Endothelial cell of umbilical vein (primary cell): Measurements from ENCODE around the gene TMEM170A. TPM values are rescaled to one million over a fixed set of nuclear protein-coding genes. Genes with fewer than 3 reads are reported as not detected.

ENCODE experiments used
- BruUV-seq: library from RNA; stranded (reverse); fragments of 400-500 nt; replicated peaks from 2 replicates; lab custom pipeline; 2021; lab: Mats Ljungman, UMichigan
- CTCF ChIA-PET: fragments of 300-600, 350-600 bp; sonication (Branson Sonifier 250); formaldehyde crosslinking; loops from one replicate; lab custom pipeline; 2021; ENCODE audit warnings: antibody characterized with exemption, inconsistent platforms; lab: Charles Lee
- POLR2A ChIA-PET: fragments of 300-600, 350-600 bp; sonication (Branson Sonifier 250); formaldehyde crosslinking; loops from one replicate; lab custom pipeline; 2021; ENCODE audit warnings: antibody characterized with exemption, inconsistent platforms; lab: Charles Lee
- DNase-seq: peaks from one replicate; pipeline ENCODE4 v3.0.0-alpha.2; 2011; ENCODE audit warnings: low read depth, low spot score
- FAIRE-seq: peaks from 2 replicates; lab custom pipeline; 2011; peaks lifted over from hg19 to GRCh38; lab: Jason Lieb, UNC
- H2AFZ ChIP-seq: 2 replicates; pipeline ENCODE4 v1.6.0; 2012; ENCODE audit warnings: low read depth, low read length, control low read depth, inconsistent platforms
- H3K27ac ChIP-seq: 2 replicates; pipeline ENCODE4 v1.5.1; 2011; ENCODE audit warnings: low read depth, mild to moderate bottlenecking, control low read depth, low read length, moderate library complexity; ENCODE audit not compliant: insufficient read depth
- H3K27me3 ChIP-seq, 2 experiments: 2 replicates each; pipeline versions ENCODE4 v1.6.0 to v1.6.1; 2011; ENCODE audit warnings: low read length in 2 of 2, mixed read lengths in 1 of 2; ENCODE audit not compliant: control insufficient read depth in 2 of 2, insufficient read depth in 2 of 2
- H3K36me3 ChIP-seq, 2 experiments: 2 replicates in 1 of 2; 3 replicates in 1 of 2; pipeline ENCODE4 v1.5.1; 2011; ENCODE audit warnings: low read length in 2 of 2, mild to moderate bottlenecking in 1 of 2, moderate library complexity in 1 of 2; ENCODE audit not compliant: control insufficient read depth in 2 of 2, insufficient read depth in 2 of 2; ENCODE audit errors: extremely low read depth in 1 of 2
- H3K4me1 ChIP-seq: 3 replicates; pipeline ENCODE4 v1.5.1; 2011; ENCODE audit warnings: mild to moderate bottlenecking, low read length; ENCODE audit not compliant: control insufficient read depth, insufficient read depth; ENCODE audit errors: extremely low read depth
- H3K4me2 ChIP-seq: 2 replicates; pipeline ENCODE4 v1.6.1; 2011; ENCODE audit warnings: low read length, control low read depth, mixed read lengths; ENCODE audit not compliant: insufficient read depth
- H3K4me3 ChIP-seq, 3 experiments: fragments of 200-600 bp in 1 of 3; sonication (generic), shearing (Covaris generic) in 1 of 3; replicated peaks in 1 of 3; 2 replicates each; pipeline ENCODE4 v1.5.1; 2011 to 2016; ENCODE audit warnings: control low read depth in 3 of 3, low read length in 3 of 3, mild to moderate bottlenecking in 2 of 3, inconsistent platforms in 1 of 3, low read depth in 1 of 3, moderate library complexity in 1 of 3; ENCODE audit not compliant: insufficient read depth in 1 of 3
- H3K79me2 ChIP-seq: 2 replicates; pipeline ENCODE4 v1.6.0; 2012; ENCODE audit warnings: low read length, inconsistent platforms; ENCODE audit not compliant: control insufficient read depth, insufficient read depth
- H3K9ac ChIP-seq: replicated peaks from 2 replicates; pipeline ENCODE3; 2011; ENCODE audit warnings: low read length, control low read depth; ENCODE audit not compliant: insufficient read depth; ENCODE audit errors: extremely low read depth
- H3K9me1 ChIP-seq: replicated peaks from 3 replicates; pipeline ENCODE4 v1.6.0; 2011; ENCODE audit warnings: mild to moderate bottlenecking, low read length; ENCODE audit not compliant: control insufficient read depth, insufficient read depth; ENCODE audit errors: extremely low read depth
- H3K9me3 ChIP-seq: replicated peaks from 2 replicates; pipeline ENCODE4 v1.5.1; 2012; ENCODE audit warnings: low read length, inconsistent platforms; ENCODE audit not compliant: control insufficient read depth, insufficient read depth
- H4K20me1 ChIP-seq: replicated peaks from 2 replicates; pipeline ENCODE3; 2011; ENCODE audit warnings: mild to moderate bottlenecking, low read length; ENCODE audit not compliant: control insufficient read depth, insufficient read depth; ENCODE audit errors: extremely low read depth
- EZH2 ChIP-seq: IDR thresholded peaks from 2 replicates; pipeline ENCODE4 v1.6.1; 2012; ENCODE audit warnings: borderline replicate concordance, low read depth, mild to moderate bottlenecking, moderate library complexity, low read length, inconsistent platforms; ENCODE audit not compliant: severe bottlenecking
- FOS ChIP-seq: IDR thresholded peaks from 2 replicates; pipeline ENCODE4 v1.6.1; 2011; ENCODE audit warnings: mild to moderate bottlenecking, low read length, moderate library complexity, borderline replicate concordance; ENCODE audit not compliant: insufficient read depth
- GATA2 ChIP-seq: IDR thresholded peaks from 2 replicates; pipeline ENCODE4 v1.7.0; 2011; ENCODE audit warnings: low read depth, mild to moderate bottlenecking, moderate library complexity, mixed read lengths, low read length; ENCODE audit not compliant: insufficient read length, insufficient read depth
- JUN ChIP-seq: IDR thresholded peaks from 2 replicates; pipeline ENCODE4 v1.6.1; 2011; ENCODE audit warnings: borderline replicate concordance, low read depth; ENCODE audit not compliant: insufficient read length, insufficient read depth
- MYC ChIP-seq: IDR thresholded peaks from one replicate; pipeline ENCODE4 v1.6.1; 2011; ENCODE audit warnings: mild to moderate bottlenecking, low read depth, low read length
- POLR2A ChIP-seq: IDR thresholded peaks from 2 replicates; pipeline ENCODE4 v1.6.1; 2012; ENCODE audit warnings: low read depth, mild to moderate bottlenecking, control low read depth, low read length
- POLR2AphosphoS5 ChIP-seq: IDR thresholded peaks from 2 replicates; pipeline ENCODE4 v1.6.1; 2012; ENCODE audit warnings: low read depth, mild to moderate bottlenecking, control low read depth, low read length, moderate library complexity; ENCODE audit not compliant: insufficient read depth
- dilution Hi-C: fragments of 300-500 bp; cut with MboI; formaldehyde crosslinking; loops from one replicate; pipeline ENCODE4 v1.15.0; 2019; ENCODE audit warnings: low sequenced_read_pairs; ENCODE audit not compliant: extremely low pct_ligation_motif_present
- intact Hi-C: fragments of 100-400 bp; cut with micrococcal nuclease; formaldehyde crosslinking; loops from one replicate; pipeline ENCODE4 v1.10.0; 2022
- polyA plus RNA-seq, 4 experiments: library from polyadenylated mRNA; depleted of rRNA in 3 of 4; stranded (reverse) in 3 of 4; unstranded in 1 of 4; fragments of >200 nt; gene quantifications; 2 replicates each; pipeline versions ENCODE4 v1.2.1 to v1.2.3, GENCODE V29; 2011 to 2012; ENCODE audit warnings: missing spikeins in 1 of 4
- total RNA-seq: library from RNA; stranded (reverse); gene quantifications from 2 replicates; pipeline ENCODE4 v1.2.3, GENCODE V29; 2021
- TF ChIP-seq, protein P1 (sequence below): IDR thresholded peaks from 2 replicates; pipeline ENCODE4 v1.6.1; 2011; ENCODE audit not compliant: insufficient read depth, insufficient read length
- TF ChIP-seq, protein P2 (sequence below), 2 donors: IDR thresholded peaks; 1 replicate in 1 of 2; 2 replicates in 1 of 2; pipeline ENCODE4 v1.5.1; 2011; ENCODE audit warnings: low read length in 2 of 2, mild to moderate bottlenecking in 2 of 2, moderate library complexity in 2 of 2, control low read depth in 1 of 2, inconsistent platforms in 1 of 2, low read depth in 1 of 2; ENCODE audit not compliant: insufficient read depth in 1 of 2; ENCODE audit errors: extremely low read depth in 1 of 2

The TMEM170A gene
- total and polyA plus RNA-seq, 2 donors (not counting 3 experiments of a cell fraction or from before 2014, with no cell fraction given) = 12.9 to 22.2 TPM

DNA sequence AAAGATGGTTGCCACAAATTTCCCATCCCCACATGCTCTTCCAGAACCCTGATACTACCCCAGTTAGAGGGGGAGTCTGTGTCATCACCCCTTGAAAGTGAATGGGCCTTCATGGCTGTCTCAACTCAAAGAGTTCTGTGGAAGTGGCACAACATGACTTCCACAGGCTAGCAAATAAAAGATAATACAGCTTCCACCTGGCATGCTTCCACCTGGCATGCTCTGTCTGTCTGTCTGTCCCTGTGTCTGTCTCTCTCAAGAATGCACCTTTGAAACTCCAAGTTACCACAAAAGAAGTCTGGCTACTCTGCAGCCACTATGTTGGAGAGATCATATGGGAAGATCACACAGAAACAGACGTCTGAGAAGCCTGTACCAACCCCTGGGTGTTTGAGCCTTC lies 66.2 kb downstream of the TMEM170A start:
- ChIA-PET CTCF (interaction anchor here (1.0 to 1.4 kb wide), 5 partner anchors 9 to 199 kb away, joined by 3 to 6 read pairs (median 3); no protein-coding TSS in a partner anchor), POLR2A (no interaction called here)
- BruUV-seq = no TSS peak
- H3K9me3 ChIP-seq = no peaks in the 10 kb centered on the region
- peaks cover 13% of the 10 kb centered on the region for H3K4me1 ChIP-seq
- TF ChIP-seq, protein P1, sequence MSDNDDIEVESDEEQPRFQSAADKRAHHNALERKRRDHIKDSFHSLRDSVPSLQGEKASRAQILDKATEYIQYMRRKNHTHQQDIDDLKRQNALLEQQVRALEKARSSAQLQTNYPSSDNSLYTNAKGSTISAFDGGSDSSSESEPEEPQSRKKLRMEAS = no peak
- no peak for TF ChIP-seq POLR2AphosphoS5
- no peak for TF ChIP-seq JUN
- TF ChIP-seq EZH2 = no peak
- TF ChIP-seq, protein P2, sequence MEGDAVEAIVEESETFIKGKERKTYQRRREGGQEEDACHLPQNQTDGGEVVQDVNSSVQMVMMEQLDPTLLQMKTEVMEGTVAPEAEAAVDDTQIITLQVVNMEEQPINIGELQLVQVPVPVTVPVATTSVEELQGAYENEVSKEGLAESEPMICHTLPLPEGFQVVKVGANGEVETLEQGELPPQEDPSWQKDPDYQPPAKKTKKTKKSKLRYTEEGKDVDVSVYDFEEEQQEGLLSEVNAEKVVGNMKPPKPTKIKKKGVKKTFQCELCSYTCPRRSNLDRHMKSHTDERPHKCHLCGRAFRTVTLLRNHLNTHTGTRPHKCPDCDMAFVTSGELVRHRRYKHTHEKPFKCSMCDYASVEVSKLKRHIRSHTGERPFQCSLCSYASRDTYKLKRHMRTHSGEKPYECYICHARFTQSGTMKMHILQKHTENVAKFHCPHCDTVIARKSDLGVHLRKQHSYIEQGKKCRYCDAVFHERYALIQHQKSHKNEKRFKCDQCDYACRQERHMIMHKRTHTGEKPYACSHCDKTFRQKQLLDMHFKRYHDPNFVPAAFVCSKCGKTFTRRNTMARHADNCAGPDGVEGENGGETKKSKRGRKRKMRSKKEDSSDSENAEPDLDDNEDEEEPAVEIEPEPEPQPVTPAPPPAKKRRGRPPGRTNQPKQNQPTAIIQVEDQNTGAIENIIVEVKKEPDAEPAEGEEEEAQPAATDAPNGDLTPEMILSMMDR (IDR thresholded peaks at IDR 0.05; ENCODE audit: extremely low read depth in 1 of 2, insufficient read depth in 1 of 2, low read depth in 1 of 2, low read length in 2 of 2) = no peak
- TF ChIP-seq FOS = no peak
- TF ChIP-seq MYC = no peak
- TF ChIP-seq POLR2A = no peak
- TF ChIP-seq GATA2 = no peak
- H3K27me3 ChIP-seq = no peaks in the 10 kb centered on the region
- dilution Hi-C loops (no loop called here), intact Hi-C loops (no loop called here)
- no peak for DNase-seq
- no peak overlapping the region for H3K9ac ChIP-seq
- peaks cover 0 to 5% of the 10 kb centered on the region in 2 experiments for H3K36me3 ChIP-seq
- FAIRE-seq = no peak
- no peaks in the 10 kb centered on the region for H3K79me2 ChIP-seq
- no peak overlapping the region for H2AFZ ChIP-seq
- H3K4me2 ChIP-seq = no peak overlapping the region
- no peaks in the 10 kb centered on the region for H4K20me1 ChIP-seq
- H3K4me3 ChIP-seq = no peak overlapping the region
- H3K27ac ChIP-seq = no peak overlapping the region
- H3K9me1 ChIP-seq = no peaks in the 10 kb centered on the region
